H1 (cell line): ENCODE data around the gene CIAO2B. TPM values are rescaled to one million over a fixed set of nuclear protein-coding genes. Genes with fewer than 3 reads are reported as not detected.

Source experiments
- SIN3A ChIP-seq, 2 experiments: IDR thresholded peaks in 1 of 2; conservative IDR thresholded peaks in 1 of 2; 2 replicates each; pipeline ENCODE4 v1.6.1; 2011 to 2012; ENCODE audit warnings: low read length in 2 of 2, improper control_type of control experiment in 1 of 2, low read depth in 1 of 2, mild to moderate bottlenecking in 1 of 2
- TBP ChIP-seq: IDR thresholded peaks from 2 replicates; pipeline ENCODE4 v1.6.1; 2011; ENCODE audit warnings: low read depth, low read length, improper control_type of control experiment
- polyA plus RNA-seq, 7 experiments: library from polyadenylated mRNA; depleted of rRNA in 3 of 7; stranded (reverse) in 5 of 7; unstranded in 2 of 7; fragments of >200 nt in 5 of 7; fragments of 200-250 nt in 2 of 7; gene quantifications; 1 replicate in 5 of 7; 2 replicates in 1 of 7; 4 replicates in 1 of 7; pipeline versions ENCODE4 v1.2.1 to v1.2.3, GENCODE V29; 2011 to 2013; ENCODE audit warnings: missing spikeins in 2 of 7, mixed read lengths in 2 of 7
- total RNA-seq: library from RNA; stranded (reverse); fragmentation: NEBNext Ultra II Directional; extraction: Animal tissue kit (Norgen Biotek cat#: 25700); gene quantifications from 2 replicates; pipeline ENCODE4 v1.2.1, GENCODE V29; 2021

Gene CIAO2B
- total and polyA plus RNA-seq, 2 of the 8 experiments (the other 6 are each of a cell fraction or from before 2014, with no cell fraction given): 65.6 to 248 TPM

- peak in 1 of 2 experiments; percentile 60; a peak in 1 of 4 replicates for TF ChIP-seq SIN3A (conservative IDR thresholded peaks at IDR 0.05 in 1 of 2, IDR thresholded peaks at IDR 0.05 in 1 of 2; ENCODE audit: low read depth in 1 of 2, low read length in 2 of 2)
- peak; percentile 48; the same call in 1 of the 2 replicates for TF ChIP-seq TBP
These were observed 27.0 kb upstream of the CIAO2B start, which contains the start of gene CES3 (continued) for GRCh38 chr16:66961065-66961744.
